Measurements from ENCODE around the gene SLC10A7. TPM values are rescaled to one million over a fixed set of nuclear protein-coding genes. Genes with fewer than 3 reads are reported as not detected.

SLC10A7 gene
- total RNA-seq, 1 donor from 2014 or later: 6.1 TPM

Other genes with a start within 250 kb of the SLC10A7 start
- 0.14 TPM in 1 of 2 replicates, not detected in the other for gene POU4F2, start 117.0 kb upstream of the SLC10A7 start, total RNA-seq

Measured in kidney epithelial cell (primary cell).